Nephron progenitor cell (in vitro differentiated cells): ENCODE measurements around the gene BCAR3.
A peak's percentile ranks its signal among the peaks of the same experiment; 100 is the strongest.
"Not testable (repeated sequence)": the region's sequence is repeated elsewhere in the genome, so short reads cannot be mapped to it uniquely, and the experiment has no call there.

Experiments used
- DNase-seq: peaks from one replicate; pipeline ENCODE4 v3.0.0; 2021
- H3K27ac Mint-ChIP-seq: 2 replicates; pipeline ENCODE4 v1.8.0; 2021; ENCODE audit warnings: mild to moderate bottlenecking, moderate library complexity, mixed read lengths
- H3K27me3 Mint-ChIP-seq: 2 replicates; pipeline ENCODE4 v1.8.0; 2021; ENCODE audit warnings: mild to moderate bottlenecking, low read depth, mixed read lengths; ENCODE audit not compliant: poor library complexity
- H3K36me3 Mint-ChIP-seq: 2 replicates; pipeline ENCODE4 v1.8.0; 2021; ENCODE audit warnings: low read depth, mixed read lengths
- H3K4me1 Mint-ChIP-seq: 2 replicates; pipeline ENCODE4 v1.8.0; 2021; ENCODE audit warnings: mixed read lengths
- H3K4me3 Mint-ChIP-seq: 2 replicates; pipeline ENCODE4 v1.8.0; 2021; ENCODE audit warnings: mild to moderate bottlenecking, moderate library complexity, mixed read lengths
- H3K9me3 Mint-ChIP-seq: 2 replicates; pipeline ENCODE4 v1.8.0; 2021; ENCODE audit warnings: mild to moderate bottlenecking, moderate library complexity, mixed read lengths
- TF ChIP-seq, protein P1 (sequence below): fragments of 200-600 bp; sonication (generic); IDR thresholded peaks from 2 replicates; pipeline ENCODE4 v1.5.0; 2021; ENCODE audit warnings: antibody characterized with exemption

BCAR3 gene

DNA sequence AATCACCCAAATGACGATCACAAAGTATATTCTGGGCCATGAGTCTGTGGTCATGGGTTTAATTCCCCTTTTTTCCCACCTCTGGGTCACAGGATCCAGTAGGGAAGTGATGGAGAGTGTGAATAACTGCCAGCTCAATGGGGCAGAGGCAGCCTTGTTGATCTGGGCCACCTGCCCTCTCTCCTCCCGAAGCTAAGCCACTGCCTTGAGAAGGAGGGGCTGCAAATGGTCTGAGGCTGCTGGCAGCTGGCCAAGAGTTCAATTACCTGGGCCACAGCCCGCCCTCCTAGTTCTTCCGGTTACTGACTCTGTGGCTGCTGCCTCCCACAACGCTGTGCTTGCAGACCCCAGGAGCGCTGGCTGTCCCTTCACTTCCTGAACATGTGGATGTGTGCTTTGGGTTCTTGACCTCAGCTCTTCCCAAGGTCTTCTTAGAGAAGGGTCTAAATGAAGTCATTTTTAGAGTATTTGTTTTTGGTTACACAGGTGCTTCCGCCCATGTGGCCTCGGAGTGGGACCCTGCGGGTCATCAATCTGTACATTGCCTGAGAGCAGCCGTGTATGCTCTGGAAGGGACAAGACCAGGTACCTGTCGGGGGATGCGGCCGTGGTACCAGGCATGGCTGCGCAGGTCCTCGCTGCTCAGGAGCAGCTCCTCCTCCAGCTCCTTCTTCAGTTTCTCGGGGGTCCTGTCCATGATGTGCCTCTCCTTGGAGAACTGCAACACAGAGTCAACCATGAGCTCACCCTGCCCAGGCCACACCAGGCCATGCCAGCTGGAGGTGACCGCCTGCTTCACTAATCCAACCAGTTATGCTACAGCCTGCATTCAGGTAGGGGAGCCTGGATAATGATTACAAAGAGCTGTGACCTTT lies 89.7 kb downstream of the BCAR3 start:
- peaks cover 37% of the 10 kb centered on the region for H3K36me3 Mint-ChIP-seq
- TF ChIP-seq, protein P1, sequence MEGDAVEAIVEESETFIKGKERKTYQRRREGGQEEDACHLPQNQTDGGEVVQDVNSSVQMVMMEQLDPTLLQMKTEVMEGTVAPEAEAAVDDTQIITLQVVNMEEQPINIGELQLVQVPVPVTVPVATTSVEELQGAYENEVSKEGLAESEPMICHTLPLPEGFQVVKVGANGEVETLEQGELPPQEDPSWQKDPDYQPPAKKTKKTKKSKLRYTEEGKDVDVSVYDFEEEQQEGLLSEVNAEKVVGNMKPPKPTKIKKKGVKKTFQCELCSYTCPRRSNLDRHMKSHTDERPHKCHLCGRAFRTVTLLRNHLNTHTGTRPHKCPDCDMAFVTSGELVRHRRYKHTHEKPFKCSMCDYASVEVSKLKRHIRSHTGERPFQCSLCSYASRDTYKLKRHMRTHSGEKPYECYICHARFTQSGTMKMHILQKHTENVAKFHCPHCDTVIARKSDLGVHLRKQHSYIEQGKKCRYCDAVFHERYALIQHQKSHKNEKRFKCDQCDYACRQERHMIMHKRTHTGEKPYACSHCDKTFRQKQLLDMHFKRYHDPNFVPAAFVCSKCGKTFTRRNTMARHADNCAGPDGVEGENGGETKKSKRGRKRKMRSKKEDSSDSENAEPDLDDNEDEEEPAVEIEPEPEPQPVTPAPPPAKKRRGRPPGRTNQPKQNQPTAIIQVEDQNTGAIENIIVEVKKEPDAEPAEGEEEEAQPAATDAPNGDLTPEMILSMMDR: no peak
- H3K4me1 Mint-ChIP-seq: peaks cover 46% of the 10 kb centered on the region
- peak overlapping the region; percentile 81 for H3K27ac Mint-ChIP-seq
- H3K4me3 Mint-ChIP-seq: peak overlapping the region; percentile 26
- no peaks in the 10 kb centered on the region for H3K27me3 Mint-ChIP-seq
- peak; percentile 27 for DNase-seq
- H3K9me3 Mint-ChIP-seq: no peaks in the 10 kb centered on the region

DNA sequence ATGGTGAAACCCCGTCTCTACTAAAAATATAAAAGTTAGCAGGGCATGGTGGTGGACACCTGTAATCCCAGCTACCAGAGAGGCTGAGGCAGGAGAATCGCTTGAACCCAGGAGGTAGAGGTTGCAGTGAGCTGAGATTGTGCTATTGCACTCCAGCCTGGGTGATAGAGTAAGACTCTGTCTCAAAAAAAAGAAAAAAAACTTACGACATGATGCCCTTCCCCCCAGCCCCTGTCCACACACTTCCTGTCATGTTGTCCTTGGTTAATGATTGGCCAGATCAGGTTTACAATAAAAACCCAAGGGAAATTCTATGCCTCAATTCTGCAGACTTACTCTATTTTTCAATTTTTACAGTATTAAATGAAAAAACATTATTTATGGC lies 90.4 kb downstream of the BCAR3 start:
- H3K4me3 Mint-ChIP-seq, DNase-seq, H3K9me3 Mint-ChIP-seq, H3K27me3 Mint-ChIP-seq, H3K27ac Mint-ChIP-seq: not testable (repeated sequence)
- H3K36me3 Mint-ChIP-seq: peaks cover 43% of the 10 kb centered on the region
- H3K4me1 Mint-ChIP-seq: peaks cover 39% of the 10 kb centered on the region

DNA sequence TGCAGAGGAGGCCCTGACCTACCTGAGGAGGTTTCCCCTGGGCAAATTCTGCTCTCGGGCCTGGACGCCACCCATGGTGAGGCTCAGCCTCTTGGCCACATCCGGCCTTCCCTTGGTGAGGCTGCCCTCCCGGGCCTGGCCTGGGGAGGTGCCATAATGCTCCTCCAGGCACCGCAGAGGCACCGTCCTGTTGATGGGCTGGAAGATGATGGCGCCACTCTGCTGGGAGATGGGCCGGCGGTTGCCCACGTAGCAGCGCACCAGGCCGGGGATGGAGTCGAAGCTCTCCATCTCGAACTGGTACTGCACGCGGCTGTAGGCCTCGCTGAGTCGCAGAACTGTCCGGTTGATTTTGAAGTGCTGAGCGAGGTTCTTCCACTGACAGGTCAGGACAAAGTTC lies 92.7 kb downstream of the BCAR3 start:
- TF ChIP-seq, protein P1: no peak
- Mint-ChIP-seq H3K27ac (no peak overlapping the region), H3K4me3 (no peak overlapping the region), H3K4me1 (peaks cover 41% of the 10 kb centered on the region), H3K9me3 (no peaks in the 10 kb centered on the region), H3K27me3 (no peaks in the 10 kb centered on the region), H3K36me3 (peaks cover 48% of the 10 kb centered on the region)
- no peak for DNase-seq

DNA sequence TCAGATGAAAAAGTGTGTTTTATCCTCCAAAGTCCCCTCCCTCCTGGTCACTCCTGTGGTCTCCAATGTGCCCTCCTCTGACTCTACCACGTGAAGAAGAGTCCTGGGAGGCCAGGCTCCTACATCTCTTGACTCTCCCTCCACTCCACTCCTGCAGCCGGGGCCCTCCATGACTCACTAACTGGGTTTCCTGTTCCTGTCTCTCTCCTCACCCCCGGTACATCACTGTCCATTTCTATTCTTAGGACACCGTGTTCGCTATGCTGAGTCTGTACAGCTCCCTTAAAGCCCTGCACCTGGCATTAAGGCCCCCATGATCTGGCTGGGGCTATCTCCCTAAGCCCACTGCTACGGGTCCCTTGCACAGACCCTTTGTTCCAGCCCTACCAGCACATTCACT lies 93.4 kb downstream of the BCAR3 start:
- H3K9me3 Mint-ChIP-seq: no peaks in the 10 kb centered on the region
- no peak overlapping the region for H3K27ac Mint-ChIP-seq
- DNase-seq: no peak
- TF ChIP-seq, protein P1: no peak
- H3K4me3 Mint-ChIP-seq: no peak overlapping the region
- peaks cover 38% of the 10 kb centered on the region for H3K4me1 Mint-ChIP-seq
- H3K36me3 Mint-ChIP-seq: peaks cover 51% of the 10 kb centered on the region
- H3K27me3 Mint-ChIP-seq: no peaks in the 10 kb centered on the region

DNA sequence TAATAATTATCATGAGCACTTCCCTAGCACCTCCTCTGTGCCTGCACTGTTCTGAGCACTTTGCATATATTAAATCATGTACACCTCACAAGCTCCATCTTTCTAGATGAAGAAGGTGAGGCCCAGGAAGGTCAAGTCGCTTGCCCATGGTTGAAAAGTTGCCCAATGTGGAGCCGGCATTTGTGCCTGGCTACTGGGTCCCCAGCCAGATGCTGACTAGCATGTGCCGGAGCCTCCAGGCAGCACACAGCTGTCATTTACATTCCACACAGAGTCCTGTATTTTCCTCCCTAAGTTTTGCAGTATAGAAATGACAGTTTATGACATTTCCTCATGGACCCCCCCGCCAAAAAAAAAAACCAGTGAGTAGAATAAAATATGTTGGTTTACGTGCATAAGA lies 94.3 kb downstream of the BCAR3 start:
- no peaks in the 10 kb centered on the region for H3K9me3 Mint-ChIP-seq
- H3K27me3 Mint-ChIP-seq: peaks cover 5% of the 10 kb centered on the region
- H3K4me1 Mint-ChIP-seq: peaks cover 41% of the 10 kb centered on the region
- no peak overlapping the region for H3K27ac Mint-ChIP-seq
- TF ChIP-seq, protein P1: no peak
- H3K4me3 Mint-ChIP-seq: no peak overlapping the region
- peaks cover 59% of the 10 kb centered on the region for H3K36me3 Mint-ChIP-seq
- no peak for DNase-seq

DNA sequence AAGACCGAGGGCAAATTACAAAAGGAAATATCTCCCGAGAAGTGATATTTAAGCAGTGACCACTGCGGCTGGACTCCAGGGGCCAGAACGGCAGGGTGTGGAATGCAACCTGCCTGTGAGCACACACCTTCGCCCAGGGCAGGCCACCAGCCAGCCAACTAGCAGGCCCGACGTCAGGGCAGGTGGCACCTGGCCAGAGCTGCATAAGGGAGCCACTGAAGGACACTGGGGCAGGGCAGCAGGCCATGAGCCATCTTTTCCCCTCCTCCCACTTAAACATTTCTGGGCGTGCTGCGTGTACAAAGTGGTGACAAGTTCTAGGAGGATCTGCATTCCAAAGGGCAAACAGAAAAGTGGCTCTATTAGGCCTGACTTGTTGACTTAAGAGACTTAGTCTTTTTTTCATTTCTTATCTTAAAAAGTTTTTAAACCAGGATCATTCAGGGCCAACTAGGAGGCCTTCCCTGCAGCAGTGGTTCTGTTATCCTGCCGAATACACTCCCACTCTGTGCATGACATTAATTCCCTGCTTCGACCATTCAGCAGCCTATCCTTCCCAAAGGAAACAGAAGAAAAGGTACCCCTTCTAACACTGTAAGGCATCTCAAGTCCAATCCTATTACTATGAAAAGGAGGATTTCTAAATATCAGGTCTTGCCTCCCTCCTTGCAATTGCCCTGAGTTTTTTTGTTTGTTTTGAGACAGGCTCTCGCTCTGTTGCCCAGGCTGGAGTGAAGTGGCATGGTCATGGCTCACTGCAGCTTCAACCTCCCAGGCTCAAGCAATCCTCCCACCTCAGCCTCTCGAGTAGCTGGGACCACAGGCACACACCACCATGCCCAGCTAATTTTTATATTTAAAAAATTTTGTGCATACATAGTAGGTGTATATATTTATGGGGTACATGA lies 96.3 kb downstream of the BCAR3 start:
- TF ChIP-seq, protein P1: no peak
- peaks cover 6% of the 10 kb centered on the region for H3K27me3 Mint-ChIP-seq
- H3K4me3 Mint-ChIP-seq: no peak overlapping the region
- peak overlapping the region; percentile 29 for H3K27ac Mint-ChIP-seq
- peaks cover 25% of the 10 kb centered on the region for H3K4me1 Mint-ChIP-seq
- H3K36me3 Mint-ChIP-seq: peaks cover 65% of the 10 kb centered on the region
- H3K9me3 Mint-ChIP-seq: no peaks in the 10 kb centered on the region
- DNase-seq: no peak
